RWPE2 (cell line): ENCODE results near the gene YIPF2.

Experiments used
- ATAC-seq: fragments of 200-7000 bp; cut with Tn5 transposase; 3 replicates; pipeline ENCODE4 v1.9.1; 2021; ENCODE audit warnings: low read depth
- DNase-seq: peaks from one replicate; pipeline ENCODE4 v3.0.0-alpha.2; 2020; ENCODE audit warnings: low spot score
- H3K27ac ChIP-seq: fragments of 450-650 bp; 2 replicates; pipeline ENCODE4 v1.5.1; 2017; ENCODE audit warnings: mild to moderate bottlenecking; ENCODE audit not compliant: poor library complexity, severe bottlenecking
- H3K27me3 ChIP-seq: fragments of 250-450 bp; sonication (Bioruptor Pico); 2 replicates; pipeline ENCODE4 v1.5.1; 2021; ENCODE audit warnings: mild to moderate bottlenecking, moderate library complexity; ENCODE audit not compliant: insufficient read depth, poor library complexity, severe bottlenecking
- H3K36me3 ChIP-seq: fragments of 250-450 bp; sonication (Bioruptor Pico); 2 replicates; pipeline ENCODE4 v1.5.1; 2020; ENCODE audit warnings: low read depth, mild to moderate bottlenecking, moderate library complexity
- H3K4me1 ChIP-seq: fragments of 250-450 bp; sonication (Bioruptor Pico); 2 replicates; pipeline ENCODE4 v1.5.1; 2021; ENCODE audit warnings: mild to moderate bottlenecking, moderate library complexity; ENCODE audit not compliant: insufficient read depth, poor library complexity, severe bottlenecking
- H3K4me3 ChIP-seq: fragments of 250-450 bp; sonication (Bioruptor Pico); 2 replicates; pipeline ENCODE4 v1.5.1; 2021; ENCODE audit warnings: mild to moderate bottlenecking, moderate library complexity; ENCODE audit not compliant: severe bottlenecking
- H3K9me3 ChIP-seq: fragments of 250-450 bp; sonication (Bioruptor Pico); 2 replicates; pipeline ENCODE4 v1.5.1; 2021; ENCODE audit warnings: mild to moderate bottlenecking, moderate library complexity; ENCODE audit not compliant: severe bottlenecking
- TF ChIP-seq, protein P1 (sequence below): fragments of 450-650 bp; IDR thresholded peaks from one replicate; pipeline ENCODE4 v1.5.1; 2017; ENCODE audit warnings: mild to moderate bottlenecking, moderate library complexity; ENCODE audit not compliant: poor library complexity, severe bottlenecking

Gene YIPF2

DNA sequence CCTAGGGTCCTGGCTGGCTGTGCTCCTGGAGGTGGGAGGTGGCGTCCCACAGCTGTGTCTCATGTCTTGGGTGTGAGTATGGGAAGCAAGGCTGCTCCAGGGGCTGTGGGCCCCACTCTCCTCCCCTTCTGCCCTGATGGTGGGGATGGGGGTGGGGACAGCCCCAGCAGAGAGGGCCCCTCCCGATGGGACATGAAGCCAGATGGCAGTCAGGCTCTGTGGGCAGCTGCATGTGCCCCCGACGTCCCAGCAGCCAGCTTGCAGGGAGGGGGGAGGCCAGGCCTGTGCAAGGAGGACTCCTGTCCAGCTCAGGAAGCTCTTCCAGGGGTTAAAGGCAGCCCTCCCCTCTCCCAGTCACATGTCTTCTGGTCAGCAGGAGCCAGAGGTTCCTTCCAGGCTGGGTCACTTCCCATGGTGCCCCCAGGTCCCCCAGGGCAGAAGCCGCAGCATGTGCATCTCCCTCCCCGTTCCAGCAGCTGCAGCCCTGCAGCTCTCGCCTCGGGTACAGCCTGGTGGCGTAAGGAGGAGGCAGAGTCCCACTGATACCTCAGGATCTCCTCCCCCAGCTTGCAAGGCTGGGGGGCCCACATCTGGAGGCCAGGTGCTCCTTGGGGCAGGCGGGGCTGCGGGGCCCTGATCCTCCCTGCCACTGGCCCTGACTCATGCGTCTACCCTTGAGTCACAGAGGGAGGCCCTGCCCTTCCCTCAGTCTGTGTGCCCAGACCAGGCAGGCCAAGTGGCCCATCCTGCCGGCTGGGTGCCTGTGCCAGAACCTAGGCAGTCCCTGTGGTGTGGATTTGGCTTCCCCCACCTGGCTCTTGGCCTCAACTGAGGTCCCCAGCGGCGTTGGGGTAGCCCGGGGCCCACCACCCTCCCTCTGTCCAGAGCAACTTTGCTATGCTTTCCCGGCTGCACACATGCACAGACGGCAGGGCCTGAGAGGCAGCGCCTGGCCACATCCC, 13.0 kb downstream of the YIPF2 start:
- H3K4me3 ChIP-seq, result no peak overlapping the region
- H3K9me3 ChIP-seq, result no peaks in the 10 kb centered on the region
- DNase-seq (peak; percentile 83), ATAC-seq (peak; percentile 97)
- peaks cover 32% of the 10 kb centered on the region for H3K36me3 ChIP-seq
- TF ChIP-seq, protein P1, sequence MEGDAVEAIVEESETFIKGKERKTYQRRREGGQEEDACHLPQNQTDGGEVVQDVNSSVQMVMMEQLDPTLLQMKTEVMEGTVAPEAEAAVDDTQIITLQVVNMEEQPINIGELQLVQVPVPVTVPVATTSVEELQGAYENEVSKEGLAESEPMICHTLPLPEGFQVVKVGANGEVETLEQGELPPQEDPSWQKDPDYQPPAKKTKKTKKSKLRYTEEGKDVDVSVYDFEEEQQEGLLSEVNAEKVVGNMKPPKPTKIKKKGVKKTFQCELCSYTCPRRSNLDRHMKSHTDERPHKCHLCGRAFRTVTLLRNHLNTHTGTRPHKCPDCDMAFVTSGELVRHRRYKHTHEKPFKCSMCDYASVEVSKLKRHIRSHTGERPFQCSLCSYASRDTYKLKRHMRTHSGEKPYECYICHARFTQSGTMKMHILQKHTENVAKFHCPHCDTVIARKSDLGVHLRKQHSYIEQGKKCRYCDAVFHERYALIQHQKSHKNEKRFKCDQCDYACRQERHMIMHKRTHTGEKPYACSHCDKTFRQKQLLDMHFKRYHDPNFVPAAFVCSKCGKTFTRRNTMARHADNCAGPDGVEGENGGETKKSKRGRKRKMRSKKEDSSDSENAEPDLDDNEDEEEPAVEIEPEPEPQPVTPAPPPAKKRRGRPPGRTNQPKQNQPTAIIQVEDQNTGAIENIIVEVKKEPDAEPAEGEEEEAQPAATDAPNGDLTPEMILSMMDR, result peak; percentile 15
- H3K27me3 ChIP-seq, result no peaks in the 10 kb centered on the region
- peaks cover 10% of the 10 kb centered on the region for H3K4me1 ChIP-seq
- peak overlapping the region; percentile 37 for H3K27ac ChIP-seq

DNA sequence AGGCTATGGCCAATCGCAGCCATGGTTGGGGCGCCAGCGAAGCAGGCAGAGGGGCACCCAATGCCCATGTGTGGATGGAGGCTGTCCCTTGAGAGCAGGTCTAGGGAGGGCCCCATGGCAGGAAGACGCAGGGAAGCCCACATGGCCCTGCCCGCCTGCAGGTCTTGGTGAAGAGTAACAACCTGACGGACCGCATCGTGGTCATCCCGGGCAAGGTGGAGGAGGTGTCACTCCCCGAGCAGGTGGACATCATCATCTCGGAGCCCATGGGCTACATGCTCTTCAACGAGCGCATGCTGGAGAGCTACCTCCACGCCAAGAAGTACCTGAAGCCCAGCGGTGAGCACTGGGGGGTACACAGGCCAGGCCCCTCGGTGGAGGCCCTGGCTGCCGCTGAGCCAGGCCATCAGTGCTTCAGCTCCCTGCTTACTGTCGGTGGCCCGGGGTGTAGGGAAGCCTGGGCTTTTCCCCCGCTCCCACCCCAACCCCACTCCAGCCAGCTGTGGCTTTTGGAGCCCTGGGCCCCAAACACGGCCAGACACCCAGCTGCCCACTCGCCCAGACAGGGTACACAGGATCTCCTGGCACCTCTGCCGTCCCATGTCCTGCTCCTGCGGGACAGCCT, 14.6 kb downstream of the YIPF2 start:
- Histone ChIP-seq H3K9me3 (no peaks in the 10 kb centered on the region), H3K27ac (no peak overlapping the region), H3K27me3 (no peaks in the 10 kb centered on the region), H3K36me3 (peaks cover 40% of the 10 kb centered on the region), H3K4me1 (peaks cover 10% of the 10 kb centered on the region), H3K4me3 (no peak overlapping the region)
- TF ChIP-seq, protein P1, result no peak
- no peak for ATAC-seq
- DNase-seq, result no peak

DNA sequence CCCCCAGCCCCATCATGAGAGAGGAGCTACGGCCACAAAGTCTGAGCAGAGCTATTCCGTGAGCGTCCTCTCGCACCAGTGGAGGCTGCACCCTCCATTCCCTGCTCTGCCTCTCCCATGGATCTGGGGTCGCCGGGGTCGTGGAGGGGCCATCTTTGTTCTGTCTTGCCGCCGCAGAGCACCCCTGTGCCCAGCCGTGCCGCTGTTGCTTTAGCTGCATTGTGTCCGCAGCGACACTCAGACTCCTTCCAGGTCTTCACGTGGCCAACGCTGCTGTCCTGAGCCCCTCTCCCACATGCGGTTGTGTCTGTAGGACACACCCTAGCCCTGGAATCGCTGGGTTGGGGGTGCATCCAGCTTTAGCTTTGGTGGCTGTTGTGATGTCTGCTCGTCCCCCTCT, 15.8 kb downstream of the YIPF2 start:
- Histone ChIP-seq H3K27ac (no peak overlapping the region), H3K36me3 (peaks cover 44% of the 10 kb centered on the region), H3K9me3 (no peaks in the 10 kb centered on the region), H3K27me3 (no peaks in the 10 kb centered on the region), H3K4me1 (peaks cover 10% of the 10 kb centered on the region), H3K4me3 (no peak overlapping the region)
- no peak for ATAC-seq
- TF ChIP-seq, protein P1, result no peak
- peak; percentile 66 for DNase-seq

DNA sequence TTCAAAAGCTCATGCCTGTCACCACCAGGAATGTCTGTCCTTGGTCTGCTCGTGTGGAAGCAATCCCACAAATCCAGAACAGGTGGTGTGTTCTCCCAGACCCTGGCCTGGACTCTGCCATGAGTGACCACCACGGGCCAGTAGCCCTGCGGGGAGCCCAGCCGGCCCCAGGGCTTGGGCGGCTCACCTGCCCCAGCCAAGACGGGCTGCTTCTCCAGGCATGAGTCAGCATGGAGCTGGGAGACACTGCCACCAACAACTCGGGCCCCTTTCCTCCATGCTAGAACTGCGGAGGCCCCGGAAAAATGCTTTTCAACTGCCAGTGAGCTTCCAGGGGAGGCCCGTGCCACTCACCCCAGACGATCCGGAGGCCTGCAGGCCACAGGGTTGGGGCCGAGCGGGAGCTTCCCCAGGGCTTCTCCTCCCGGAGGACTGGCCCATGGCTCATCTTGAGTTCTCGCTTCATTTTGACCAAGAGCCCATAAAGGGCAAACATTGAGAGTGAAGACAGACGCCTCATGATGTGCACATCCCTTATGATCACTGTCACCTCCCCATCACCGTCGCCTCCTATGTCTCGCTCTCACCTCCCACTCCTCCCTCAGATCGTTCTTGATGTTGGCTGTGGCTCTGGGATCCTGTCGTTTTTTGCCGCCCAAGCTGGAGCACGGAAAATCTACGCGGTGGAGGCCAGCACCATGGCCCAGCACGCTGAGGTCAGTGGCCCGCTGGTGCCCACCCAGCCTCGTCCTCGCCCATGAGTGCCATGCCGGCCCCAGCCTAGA, 16.7 kb downstream of the YIPF2 start:
- Histone ChIP-seq H3K4me3 (no peak overlapping the region), H3K4me1 (peaks cover 10% of the 10 kb centered on the region), H3K9me3 (no peaks in the 10 kb centered on the region), H3K27me3 (no peaks in the 10 kb centered on the region), H3K27ac (no peak overlapping the region), H3K36me3 (peaks cover 41% of the 10 kb centered on the region)
- DNase-seq (no peak), ATAC-seq (no peak)
- TF ChIP-seq, protein P1, result no peak
